MCF 10A (cell line): ENCODE data around the gene GAK. TPM values are rescaled to one million over a fixed set of nuclear protein-coding genes. Genes with fewer than 3 reads are reported as not detected.

Experiments
- BruUV-seq: library from RNA; stranded (reverse); fragments of 400-500 nt; replicated peaks from 2 replicates; lab custom pipeline; 2021; lab: Mats Ljungman, UMichigan
- CTCF ChIA-PET: fragments of 300-600 bp; sonication (Branson Sonifier 250); formaldehyde crosslinking; extraction: SDS; loops from one replicate; lab custom pipeline; 2021; ENCODE audit warnings: antibody characterized with exemption, inconsistent platforms; lab: Yijun Ruan, JAX
- POLR2A ChIA-PET: fragments of 300-600, 350-650 bp; sonication (Branson Sonifier 250); formaldehyde crosslinking; extraction: SDS; loops from one replicate; lab custom pipeline; 2020; ENCODE audit warnings: antibody characterized with exemption, inconsistent platforms; lab: Yijun Ruan, JAX
- DNase-seq: peaks from one replicate; pipeline ENCODE4 v3.0.0-alpha.2; 2018; ENCODE audit not compliant: unreplicated experiment
- H3K27ac Mint-ChIP-seq: one replicate; pipeline ENCODE4 v1.8.0; 2022; ENCODE audit warnings: mild to moderate bottlenecking, low read depth, mixed read lengths; ENCODE audit not compliant: unreplicated experiment
- H3K27me3 Mint-ChIP-seq: one replicate; pipeline ENCODE4 v1.8.0; 2022; ENCODE audit warnings: mixed read lengths; ENCODE audit not compliant: insufficient read depth, unreplicated experiment
- H3K36me3 Mint-ChIP-seq: one replicate; pipeline ENCODE4 v1.8.0; 2022; ENCODE audit warnings: mild to moderate bottlenecking, moderate library complexity, mixed read lengths; ENCODE audit not compliant: insufficient read depth, unreplicated experiment
- H3K4me1 Mint-ChIP-seq: one replicate; pipeline ENCODE4 v1.8.0; 2022; ENCODE audit warnings: mixed read lengths; ENCODE audit not compliant: insufficient read depth, unreplicated experiment
- H3K4me3 Mint-ChIP-seq: one replicate; pipeline ENCODE4 v1.8.0; 2022; ENCODE audit warnings: mild to moderate bottlenecking, moderate library complexity, mixed read lengths; ENCODE audit not compliant: unreplicated experiment
- H3K9me3 Mint-ChIP-seq: one replicate; pipeline ENCODE4 v1.8.0; 2022; ENCODE audit warnings: mixed read lengths; ENCODE audit not compliant: unreplicated experiment
- intact Hi-C: fragments of 100-400 bp; cut with micrococcal nuclease; formaldehyde crosslinking; loops from 2 replicates; pipeline ENCODE4 v1.14.1; 2022
- total RNA-seq: library from RNA; stranded (reverse); gene quantifications from 2 replicates; pipeline ENCODE4 v1.2.3, GENCODE V29; 2022
- TF ChIP-seq, protein P1 (sequence below): fragments of 200-600 bp; IDR thresholded peaks from one replicate; pipeline ENCODE4 v1.8.0; 2022; ENCODE audit warnings: antibody characterized with exemption, mild to moderate bottlenecking; ENCODE audit not compliant: unreplicated experiment

The GAK gene
- total RNA-seq, 1 experiment from 2014 or later: 72.9 TPM

- Mint-ChIP-seq H3K36me3 (peaks cover 58% of the 10 kb centered on the region), H3K27ac (no peak overlapping the region)
Measured at GRCh38 chr4:860561-860960, 71.6 kb downstream of the GAK start.

GRCh38 chr4:859496-859895 is 72.6 kb downstream of the GAK start:
- intact Hi-C loops: no loop called here
- ChIA-PET CTCF (no interaction called here), POLR2A (no interaction called here)
- TF ChIP-seq, protein P1, sequence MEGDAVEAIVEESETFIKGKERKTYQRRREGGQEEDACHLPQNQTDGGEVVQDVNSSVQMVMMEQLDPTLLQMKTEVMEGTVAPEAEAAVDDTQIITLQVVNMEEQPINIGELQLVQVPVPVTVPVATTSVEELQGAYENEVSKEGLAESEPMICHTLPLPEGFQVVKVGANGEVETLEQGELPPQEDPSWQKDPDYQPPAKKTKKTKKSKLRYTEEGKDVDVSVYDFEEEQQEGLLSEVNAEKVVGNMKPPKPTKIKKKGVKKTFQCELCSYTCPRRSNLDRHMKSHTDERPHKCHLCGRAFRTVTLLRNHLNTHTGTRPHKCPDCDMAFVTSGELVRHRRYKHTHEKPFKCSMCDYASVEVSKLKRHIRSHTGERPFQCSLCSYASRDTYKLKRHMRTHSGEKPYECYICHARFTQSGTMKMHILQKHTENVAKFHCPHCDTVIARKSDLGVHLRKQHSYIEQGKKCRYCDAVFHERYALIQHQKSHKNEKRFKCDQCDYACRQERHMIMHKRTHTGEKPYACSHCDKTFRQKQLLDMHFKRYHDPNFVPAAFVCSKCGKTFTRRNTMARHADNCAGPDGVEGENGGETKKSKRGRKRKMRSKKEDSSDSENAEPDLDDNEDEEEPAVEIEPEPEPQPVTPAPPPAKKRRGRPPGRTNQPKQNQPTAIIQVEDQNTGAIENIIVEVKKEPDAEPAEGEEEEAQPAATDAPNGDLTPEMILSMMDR: no peak
- peaks cover 57% of the 10 kb centered on the region for H3K36me3 Mint-ChIP-seq
- no peak overlapping the region for H3K4me3 Mint-ChIP-seq
- H3K27ac Mint-ChIP-seq: no peak overlapping the region
- no peaks in the 10 kb centered on the region for H3K4me1 Mint-ChIP-seq
- no peak for DNase-seq
- H3K9me3 Mint-ChIP-seq: no peaks in the 10 kb centered on the region
- no TSS peak for BruUV-seq
- no peaks in the 10 kb centered on the region for H3K27me3 Mint-ChIP-seq

More at GRCh38 chr4:860561-860960, 71.6 kb downstream of the GAK start:
- no peak for DNase-seq
- Mint-ChIP-seq H3K27me3 (no peaks in the 10 kb centered on the region), H3K4me3 (no peak overlapping the region), H3K4me1 (no peaks in the 10 kb centered on the region), H3K9me3 (no peaks in the 10 kb centered on the region)
- POLR2A ChIA-PET: no interaction called here
- intact Hi-C loops: no loop called here
- BruUV-seq: no TSS peak
- TF ChIP-seq, protein P1: no peak
- CTCF ChIA-PET: interaction anchor here (0.7 kb wide), 1 partner anchor 22 kb away, joined by 4 read pairs; no protein-coding TSS in a partner anchor

DNA sequence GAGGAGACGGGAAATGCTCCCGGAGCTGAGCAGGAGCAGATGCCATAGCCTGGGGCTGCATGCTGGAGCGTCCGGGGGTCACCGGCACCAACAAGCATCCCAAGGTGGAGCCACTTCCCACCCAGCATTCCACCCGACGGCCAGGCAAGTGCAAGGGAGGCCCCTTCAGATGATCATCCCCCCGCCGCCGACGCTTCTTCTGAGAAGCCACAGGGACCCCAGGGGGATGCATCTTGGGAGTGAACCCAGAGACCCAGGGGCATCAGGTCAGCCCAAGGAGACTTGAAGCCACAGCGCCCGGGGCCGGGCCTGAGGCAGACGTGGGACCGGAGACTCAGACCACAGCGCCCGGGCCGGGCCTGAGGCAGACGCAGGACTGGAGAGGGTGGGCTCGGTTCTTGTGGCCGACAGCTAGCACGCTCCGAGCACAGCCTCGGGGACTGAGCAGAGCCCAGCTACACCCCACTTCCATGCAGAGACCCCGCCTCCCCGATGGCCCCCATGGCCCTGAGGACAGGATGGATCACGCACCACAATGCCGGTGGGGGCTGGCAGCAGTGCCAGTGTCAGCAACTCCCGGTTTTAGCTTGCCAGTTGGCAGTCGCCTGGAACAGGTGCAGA is 73.2 kb downstream of the GAK start:
- DNase-seq: no peak
- ChIA-PET CTCF (no interaction called here), POLR2A (no interaction called here)
- Mint-ChIP-seq H3K27ac (no peak overlapping the region), H3K4me3 (no peak overlapping the region), H3K36me3 (peaks cover 55% of the 10 kb centered on the region), H3K4me1 (no peaks in the 10 kb centered on the region), H3K9me3 (no peaks in the 10 kb centered on the region), H3K27me3 (no peaks in the 10 kb centered on the region)
- intact Hi-C loops: no loop called here
- BruUV-seq: no TSS peak
- TF ChIP-seq, protein P1: no peak

- DNase-seq: no peak
- POLR2A ChIA-PET: no interaction called here
- intact Hi-C loops: no loop called here
- no TSS peak for BruUV-seq
- Mint-ChIP-seq H3K36me3 (peaks cover 61% of the 10 kb centered on the region), H3K4me1 (no peaks in the 10 kb centered on the region), H3K27ac (no peak overlapping the region), H3K4me3 (no peak overlapping the region), H3K27me3 (no peaks in the 10 kb centered on the region), H3K9me3 (no peaks in the 10 kb centered on the region)
- CTCF ChIA-PET: no interaction called here
- TF ChIP-seq, protein P1: no peak
Measured at GRCh38 chr4:858041-858481, 74.1 kb downstream of the GAK start.
